Spleen (tissue), 7 donors: ENCODE data around the gene HCAR1.

Experiments
- POLR2A ChIP-seq, 3 donors: fragments of 450-650 bp; IDR thresholded peaks; one replicate each; pipeline ENCODE4 v1.5.1; 2017; ENCODE audit warnings: antibody characterized with exemption in 3 of 3, mild to moderate bottlenecking in 1 of 3
- POLR2AphosphoS5 ChIP-seq, 3 donors: sonication (generic); formaldehyde crosslinking; IDR thresholded peaks; one replicate each; pipeline ENCODE4 v1.5.1; 2017; ENCODE audit warnings: antibody characterized with exemption in 3 of 3
- TF ChIP-seq, protein P1 (sequence below), 11 experiments: fragments of 200-600 bp in 7 of 11; fragments of 450-650 bp in 4 of 11; sonication (generic) in 4 of 11; IDR thresholded peaks in 8 of 11; conservative IDR thresholded peaks in 3 of 11; 1 replicate in 7 of 11; 2 replicates in 4 of 11; pipeline versions ENCODE4 v1.4.0 to v1.8.0; 2016 to 2021; ENCODE audit warnings: antibody characterized with exemption in 11 of 11, inconsistent platforms in 4 of 11, mild to moderate bottlenecking in 1 of 11
- donor health status: DM: no; HTN: no; CAD: no; lungs with moderate emphysema.
- donor health status: DM: no; HTN: no; CAD: no.
- donor health status: DM: no; HTN: no; CAD: no.

DNA sequence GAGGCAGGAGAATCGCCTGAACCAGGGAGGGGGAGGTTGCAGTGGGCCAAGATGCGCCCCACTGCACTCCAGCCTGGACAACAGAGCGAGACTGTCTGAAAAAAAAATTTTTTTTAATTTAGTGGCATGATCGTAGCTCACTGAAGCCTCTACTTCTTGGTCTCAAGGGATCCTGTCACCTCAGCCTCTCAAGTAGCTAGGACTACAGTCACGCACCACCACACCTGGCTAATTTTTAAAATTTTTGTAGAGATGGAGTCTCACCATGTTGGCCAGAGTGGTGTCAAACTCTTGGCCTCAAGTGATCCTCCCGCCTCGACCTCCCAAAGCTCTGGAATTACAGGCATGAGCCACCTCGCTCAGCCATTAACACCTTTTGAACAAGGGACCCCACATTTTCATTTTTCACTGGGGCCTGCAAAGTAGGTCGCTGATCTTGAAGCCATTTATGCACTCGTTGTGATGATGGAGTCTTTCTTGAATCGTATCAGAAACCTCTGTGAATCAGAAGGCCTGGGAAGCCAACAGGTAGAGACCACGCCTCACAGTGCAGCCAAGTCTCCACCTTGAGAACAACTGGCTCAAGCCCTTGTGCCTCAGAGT lies 5.9 kb downstream of the HCAR1 start:
- TF ChIP-seq, protein P1, sequence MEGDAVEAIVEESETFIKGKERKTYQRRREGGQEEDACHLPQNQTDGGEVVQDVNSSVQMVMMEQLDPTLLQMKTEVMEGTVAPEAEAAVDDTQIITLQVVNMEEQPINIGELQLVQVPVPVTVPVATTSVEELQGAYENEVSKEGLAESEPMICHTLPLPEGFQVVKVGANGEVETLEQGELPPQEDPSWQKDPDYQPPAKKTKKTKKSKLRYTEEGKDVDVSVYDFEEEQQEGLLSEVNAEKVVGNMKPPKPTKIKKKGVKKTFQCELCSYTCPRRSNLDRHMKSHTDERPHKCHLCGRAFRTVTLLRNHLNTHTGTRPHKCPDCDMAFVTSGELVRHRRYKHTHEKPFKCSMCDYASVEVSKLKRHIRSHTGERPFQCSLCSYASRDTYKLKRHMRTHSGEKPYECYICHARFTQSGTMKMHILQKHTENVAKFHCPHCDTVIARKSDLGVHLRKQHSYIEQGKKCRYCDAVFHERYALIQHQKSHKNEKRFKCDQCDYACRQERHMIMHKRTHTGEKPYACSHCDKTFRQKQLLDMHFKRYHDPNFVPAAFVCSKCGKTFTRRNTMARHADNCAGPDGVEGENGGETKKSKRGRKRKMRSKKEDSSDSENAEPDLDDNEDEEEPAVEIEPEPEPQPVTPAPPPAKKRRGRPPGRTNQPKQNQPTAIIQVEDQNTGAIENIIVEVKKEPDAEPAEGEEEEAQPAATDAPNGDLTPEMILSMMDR (IDR thresholded peaks at IDR 0.05 in 8 of 11, conservative IDR thresholded peaks at IDR 0.05 in 3 of 11), result no peak
- TF ChIP-seq POLR2A (IDR thresholded peaks at IDR 0.05) (no peak), POLR2AphosphoS5 (IDR thresholded peaks at IDR 0.05) (no peak)
